Neutrophil (primary cell): Measurements from ENCODE around the gene LMAN1L.

ENCODE experiments used
- H3K27ac ChIP-seq: fragments of 200-600 bp; sonication (generic); 2 replicates; pipeline ENCODE4 v1.5.1; 2016; ENCODE audit warnings: mild to moderate bottlenecking, moderate library complexity
- H3K27me3 ChIP-seq: fragments of 200-600 bp; sonication (generic); 2 replicates; pipeline ENCODE4 v1.6.0; 2016; ENCODE audit warnings: mild to moderate bottlenecking
- H3K36me3 ChIP-seq: fragments of 200-600 bp; sonication (generic); 2 replicates; pipeline ENCODE4 v1.5.1; 2017
- H3K4me1 ChIP-seq, 2 experiments: fragments of 200-600 bp in 1 of 2; sonication (generic) in 1 of 2; 1 replicate in 1 of 2; 2 replicates in 1 of 2; pipeline versions ENCODE4 v1.5.1 to v1.6.1; 2013 to 2016; ENCODE audit warnings: low read depth in 1 of 2, low read length in 1 of 2, mild to moderate bottlenecking in 1 of 2, moderate library complexity in 1 of 2; ENCODE audit not compliant: control insufficient read depth in 1 of 2, insufficient read depth in 1 of 2
- H3K4me3 ChIP-seq, 2 experiments: fragments of 200-600 bp in 1 of 2; sonication (generic) in 1 of 2; 1 replicate in 1 of 2; 2 replicates in 1 of 2; pipeline ENCODE4 v1.5.1; 2013 to 2016; ENCODE audit warnings: low read depth in 1 of 2, low read length in 1 of 2, mild to moderate bottlenecking in 1 of 2, moderate library complexity in 1 of 2
- H3K9me3 ChIP-seq: fragments of 200-600 bp; sonication (generic); 2 replicates; pipeline ENCODE4 v1.5.1; 2016
- TF ChIP-seq, protein P1 (sequence below): fragments of 200-600 bp; sonication (generic); IDR thresholded peaks from 2 replicates; pipeline ENCODE4 v1.5.1; 2016; ENCODE audit warnings: antibody characterized with exemption

The LMAN1L gene

DNA sequence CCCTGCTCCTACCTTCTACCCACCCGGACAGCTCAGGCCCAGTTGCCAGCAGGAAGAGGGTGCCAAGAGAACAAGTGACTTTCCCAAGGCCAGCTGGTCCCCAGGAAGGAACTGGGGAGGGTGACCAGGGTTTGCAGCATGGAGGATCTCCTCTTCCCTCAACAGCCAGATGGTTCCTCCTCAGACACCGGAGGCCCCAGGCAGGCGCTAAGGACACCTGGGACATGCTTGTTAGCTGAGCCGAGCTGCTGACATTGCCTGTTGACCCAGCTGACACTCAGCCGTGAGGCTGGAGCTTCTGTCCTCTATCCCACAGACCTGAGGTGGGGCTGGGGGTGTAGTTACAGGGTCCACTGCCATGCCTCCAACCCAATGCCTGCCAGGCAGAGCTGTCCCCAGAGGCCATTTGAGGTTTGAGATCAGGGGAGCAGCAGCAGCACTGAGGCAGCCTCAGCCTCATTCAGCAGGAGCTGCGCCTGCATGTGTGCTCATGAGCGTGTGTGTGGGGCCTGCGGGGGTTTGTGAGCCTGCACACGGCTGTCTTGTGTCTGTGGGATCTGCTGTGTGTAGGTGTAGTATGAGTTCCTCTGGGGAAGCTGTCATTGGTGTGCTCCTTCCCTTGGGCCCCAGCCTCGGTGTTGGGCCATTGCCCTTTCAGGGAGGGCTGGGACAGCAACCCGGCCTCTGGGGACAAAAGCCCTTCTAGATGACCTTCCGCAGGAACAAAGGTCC is 20.9 kb downstream of the LMAN1L start:
- Histone ChIP-seq H3K9me3 (no peaks in the 10 kb centered on the region), H3K4me3 (no peak overlapping the region), H3K27me3 (peaks cover 8% of the 10 kb centered on the region), H3K4me1 (peaks cover 11 to 13% of the 10 kb centered on the region in 2 experiments), H3K27ac (no peak overlapping the region), H3K36me3 (peaks cover 28% of the 10 kb centered on the region)
- TF ChIP-seq, protein P1, sequence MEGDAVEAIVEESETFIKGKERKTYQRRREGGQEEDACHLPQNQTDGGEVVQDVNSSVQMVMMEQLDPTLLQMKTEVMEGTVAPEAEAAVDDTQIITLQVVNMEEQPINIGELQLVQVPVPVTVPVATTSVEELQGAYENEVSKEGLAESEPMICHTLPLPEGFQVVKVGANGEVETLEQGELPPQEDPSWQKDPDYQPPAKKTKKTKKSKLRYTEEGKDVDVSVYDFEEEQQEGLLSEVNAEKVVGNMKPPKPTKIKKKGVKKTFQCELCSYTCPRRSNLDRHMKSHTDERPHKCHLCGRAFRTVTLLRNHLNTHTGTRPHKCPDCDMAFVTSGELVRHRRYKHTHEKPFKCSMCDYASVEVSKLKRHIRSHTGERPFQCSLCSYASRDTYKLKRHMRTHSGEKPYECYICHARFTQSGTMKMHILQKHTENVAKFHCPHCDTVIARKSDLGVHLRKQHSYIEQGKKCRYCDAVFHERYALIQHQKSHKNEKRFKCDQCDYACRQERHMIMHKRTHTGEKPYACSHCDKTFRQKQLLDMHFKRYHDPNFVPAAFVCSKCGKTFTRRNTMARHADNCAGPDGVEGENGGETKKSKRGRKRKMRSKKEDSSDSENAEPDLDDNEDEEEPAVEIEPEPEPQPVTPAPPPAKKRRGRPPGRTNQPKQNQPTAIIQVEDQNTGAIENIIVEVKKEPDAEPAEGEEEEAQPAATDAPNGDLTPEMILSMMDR, result no peak

DNA sequence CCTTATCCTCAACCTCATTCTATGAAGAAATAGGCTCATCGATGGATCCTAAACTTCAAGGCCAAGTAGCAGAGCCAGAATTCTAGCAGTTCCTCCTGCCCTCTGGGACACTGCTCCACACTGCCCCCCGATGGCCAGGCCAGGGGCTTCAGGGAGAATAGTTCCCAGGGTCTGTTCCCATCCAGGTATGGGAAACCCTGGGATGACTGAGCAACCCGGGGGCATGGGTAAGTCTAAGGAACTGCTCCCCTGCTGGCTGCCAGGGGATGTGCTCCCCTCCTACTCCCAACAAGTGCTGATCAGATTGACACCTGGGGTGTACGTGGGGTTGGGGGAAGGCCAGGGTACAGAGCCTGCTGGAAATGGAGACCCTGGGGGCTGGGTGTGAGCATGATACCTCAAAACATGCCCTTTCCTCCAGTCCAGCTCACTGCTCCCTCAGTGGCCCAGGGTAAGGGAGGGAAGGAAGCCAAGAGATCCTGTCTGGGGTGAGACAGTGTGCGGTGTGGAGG is 22.7 kb downstream of the LMAN1L start:
- Histone ChIP-seq H3K27me3 (no peaks in the 10 kb centered on the region), H3K4me3 (no peak overlapping the region), H3K36me3 (peaks cover 46% of the 10 kb centered on the region), H3K9me3 (no peaks in the 10 kb centered on the region), H3K4me1 (peaks cover 11 to 13% of the 10 kb centered on the region in 2 experiments), H3K27ac (no peak overlapping the region)
- TF ChIP-seq, protein P1, result peak; percentile 77

DNA sequence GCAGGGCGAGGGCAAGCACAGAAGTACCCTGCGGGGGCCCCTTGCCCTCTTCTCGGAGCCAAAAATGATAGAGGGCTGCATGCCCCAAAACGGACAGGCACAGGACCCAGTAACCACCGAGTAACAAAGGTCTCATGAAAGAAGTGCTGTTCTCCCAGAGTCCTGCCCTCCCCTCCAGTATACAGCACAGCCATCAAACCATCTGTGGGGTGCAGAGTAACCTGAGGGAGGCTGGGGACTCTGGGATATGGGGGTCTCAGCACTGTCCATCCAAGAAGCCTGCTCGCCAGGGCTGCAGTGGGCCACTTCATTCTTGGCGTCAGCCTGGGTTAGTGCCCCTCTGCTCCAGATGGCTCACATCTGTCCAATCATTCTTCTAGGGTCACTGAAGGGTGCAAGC is 24.2 kb downstream of the LMAN1L start:
- no peaks in the 10 kb centered on the region for H3K9me3 ChIP-seq
- H3K27me3 ChIP-seq, result no peaks in the 10 kb centered on the region
- H3K27ac ChIP-seq, result no peak overlapping the region
- TF ChIP-seq, protein P1, result no peak
- peaks cover 48% of the 10 kb centered on the region for H3K36me3 ChIP-seq
- no peak overlapping the region for H3K4me3 ChIP-seq
- peaks cover 11 to 13% of the 10 kb centered on the region in 2 experiments for H3K4me1 ChIP-seq

DNA sequence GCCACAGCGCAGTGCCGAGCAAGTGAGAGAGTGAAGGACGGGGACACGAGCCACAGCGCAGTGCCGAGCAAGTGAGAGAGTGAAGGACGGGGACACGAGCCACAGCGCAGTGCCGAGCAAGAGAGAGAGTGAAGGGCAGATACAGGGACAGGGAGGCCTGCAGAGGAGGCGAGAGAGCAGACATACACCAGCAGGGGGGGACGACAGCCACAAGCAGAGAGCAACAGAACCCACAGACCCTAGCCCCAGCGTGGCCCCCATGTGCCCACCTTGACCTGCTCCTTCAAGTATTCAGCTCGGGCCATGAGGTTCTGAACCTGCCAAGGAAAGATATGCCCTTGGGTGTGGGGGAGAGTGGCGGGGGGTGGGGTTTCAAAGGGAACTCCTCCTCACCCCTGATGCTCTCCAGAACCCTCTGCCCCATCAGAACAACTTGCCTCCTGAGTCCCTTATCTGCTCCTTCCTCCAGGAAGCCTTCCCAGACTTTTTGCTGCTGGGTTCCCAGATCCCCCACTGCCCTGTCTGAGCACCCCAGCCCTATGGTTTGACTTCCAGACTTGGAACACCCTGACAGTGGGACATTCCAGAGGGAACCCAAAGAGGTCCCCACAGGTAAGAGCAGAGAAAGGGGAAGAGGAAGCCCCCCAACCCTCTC is 25.0 kb downstream of the LMAN1L start:
- no peak overlapping the region for H3K4me3 ChIP-seq
- H3K27ac ChIP-seq, result no peak overlapping the region
- H3K4me1 ChIP-seq, result peaks cover 14 to 15% of the 10 kb centered on the region in 2 experiments
- peaks cover 48% of the 10 kb centered on the region for H3K36me3 ChIP-seq
- no peaks in the 10 kb centered on the region for H3K27me3 ChIP-seq
- TF ChIP-seq, protein P1, result no peak
- H3K9me3 ChIP-seq, result no peaks in the 10 kb centered on the region

DNA sequence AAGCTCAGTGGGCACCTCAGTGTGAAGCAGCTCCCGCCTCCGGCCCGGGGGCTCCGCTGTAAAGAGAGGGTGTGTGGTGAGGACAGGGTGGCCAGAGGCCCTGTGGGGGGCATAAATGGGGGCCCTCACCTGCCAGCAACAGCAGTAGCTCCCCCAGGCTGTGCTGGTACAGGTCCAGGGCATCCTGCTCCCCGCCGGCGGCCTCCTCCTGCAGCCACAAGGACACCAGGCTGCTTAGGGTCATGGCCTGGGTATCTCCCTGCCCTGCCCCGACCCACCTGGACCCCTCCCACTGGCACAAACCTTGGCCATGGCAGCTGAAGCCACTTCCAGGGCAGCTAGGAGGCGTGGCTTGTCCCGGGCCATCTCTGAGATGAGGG is 25.5 kb downstream of the LMAN1L start:
- Histone ChIP-seq H3K27ac (no peak overlapping the region), H3K4me1 (peaks cover 12 to 14% of the 10 kb centered on the region in 2 experiments), H3K4me3 (no peak overlapping the region), H3K36me3 (peaks cover 48% of the 10 kb centered on the region), H3K27me3 (no peaks in the 10 kb centered on the region), H3K9me3 (no peaks in the 10 kb centered on the region)
- TF ChIP-seq, protein P1, result no peak
